ENCODE data around the gene KIF18B. TPM values are rescaled to one million over a fixed set of nuclear protein-coding genes. Genes with fewer than 3 reads are reported as not detected.

The KIF18B gene
- total RNA-seq, 1 experiment from 2014 or later: 54.3 TPM

DNA sequence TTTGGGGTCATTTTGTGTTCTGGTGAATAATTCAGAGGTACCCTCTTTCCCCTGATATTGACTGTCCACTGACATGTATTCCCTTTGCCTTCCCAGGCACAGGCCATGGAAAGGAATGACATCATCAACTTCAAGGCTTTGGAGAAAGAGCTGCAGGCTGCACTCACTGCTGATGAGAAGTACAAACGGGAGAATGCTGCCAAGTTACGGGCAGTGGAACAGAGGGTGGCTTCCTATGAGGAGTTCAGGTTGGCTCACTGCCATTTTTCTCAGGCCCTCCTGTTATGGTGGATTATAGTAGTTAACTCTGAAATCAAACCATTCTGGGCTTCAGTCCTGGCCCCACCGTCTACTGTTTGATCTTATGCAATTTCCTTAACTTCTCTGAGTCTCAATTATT, 46.7 kb downstream of the KIF18B start:
- Histone ChIP-seq H3K4me1 (ENCODE audit: insufficient read depth, low read length, poor library complexity, severe bottlenecking) (peaks cover 18% of the 10 kb centered on the region), H3K27me3 (replicated peaks; ENCODE audit: insufficient read depth, low read depth, low read length, poor library complexity) (no peaks in the 10 kb centered on the region), H3K36me3 (ENCODE audit: insufficient read depth, low read length, poor library complexity, severe bottlenecking) (no peaks in the 10 kb centered on the region), H3K4me3 (ENCODE audit: low read depth, low read length, poor library complexity, severe bottlenecking) (peak overlapping the region; percentile 78), H3K27ac (ENCODE audit: low read depth, low read length, poor library complexity, severe bottlenecking) (no peak overlapping the region), H3K9me3 (ENCODE audit: low read depth, low read length, poor library complexity, severe bottlenecking) (no peaks in the 10 kb centered on the region)
- DNase-seq (ENCODE audit: low spot score): peak; percentile 76
- TF ChIP-seq, protein P1, sequence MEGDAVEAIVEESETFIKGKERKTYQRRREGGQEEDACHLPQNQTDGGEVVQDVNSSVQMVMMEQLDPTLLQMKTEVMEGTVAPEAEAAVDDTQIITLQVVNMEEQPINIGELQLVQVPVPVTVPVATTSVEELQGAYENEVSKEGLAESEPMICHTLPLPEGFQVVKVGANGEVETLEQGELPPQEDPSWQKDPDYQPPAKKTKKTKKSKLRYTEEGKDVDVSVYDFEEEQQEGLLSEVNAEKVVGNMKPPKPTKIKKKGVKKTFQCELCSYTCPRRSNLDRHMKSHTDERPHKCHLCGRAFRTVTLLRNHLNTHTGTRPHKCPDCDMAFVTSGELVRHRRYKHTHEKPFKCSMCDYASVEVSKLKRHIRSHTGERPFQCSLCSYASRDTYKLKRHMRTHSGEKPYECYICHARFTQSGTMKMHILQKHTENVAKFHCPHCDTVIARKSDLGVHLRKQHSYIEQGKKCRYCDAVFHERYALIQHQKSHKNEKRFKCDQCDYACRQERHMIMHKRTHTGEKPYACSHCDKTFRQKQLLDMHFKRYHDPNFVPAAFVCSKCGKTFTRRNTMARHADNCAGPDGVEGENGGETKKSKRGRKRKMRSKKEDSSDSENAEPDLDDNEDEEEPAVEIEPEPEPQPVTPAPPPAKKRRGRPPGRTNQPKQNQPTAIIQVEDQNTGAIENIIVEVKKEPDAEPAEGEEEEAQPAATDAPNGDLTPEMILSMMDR (conservative IDR thresholded peaks at IDR 0.05; ENCODE audit: low read depth, low read length): no peak
- no peak for TF ChIP-seq EZH2 (IDR thresholded peaks at IDR 0.05; ENCODE audit: borderline replicate concordance, low read depth, low read length, poor library complexity, severe bottlenecking)
- BruUV-seq (replicated peaks): no TSS peak
- POLR2A ChIA-PET (ENCODE audit: low non-redundant PET): no interaction called here
- CTCF ChIA-PET: no interaction called here
- intact Hi-C loops (cut with micrococcal nuclease; ENCODE audit: unreplicated experiment): no loop called here

DNA sequence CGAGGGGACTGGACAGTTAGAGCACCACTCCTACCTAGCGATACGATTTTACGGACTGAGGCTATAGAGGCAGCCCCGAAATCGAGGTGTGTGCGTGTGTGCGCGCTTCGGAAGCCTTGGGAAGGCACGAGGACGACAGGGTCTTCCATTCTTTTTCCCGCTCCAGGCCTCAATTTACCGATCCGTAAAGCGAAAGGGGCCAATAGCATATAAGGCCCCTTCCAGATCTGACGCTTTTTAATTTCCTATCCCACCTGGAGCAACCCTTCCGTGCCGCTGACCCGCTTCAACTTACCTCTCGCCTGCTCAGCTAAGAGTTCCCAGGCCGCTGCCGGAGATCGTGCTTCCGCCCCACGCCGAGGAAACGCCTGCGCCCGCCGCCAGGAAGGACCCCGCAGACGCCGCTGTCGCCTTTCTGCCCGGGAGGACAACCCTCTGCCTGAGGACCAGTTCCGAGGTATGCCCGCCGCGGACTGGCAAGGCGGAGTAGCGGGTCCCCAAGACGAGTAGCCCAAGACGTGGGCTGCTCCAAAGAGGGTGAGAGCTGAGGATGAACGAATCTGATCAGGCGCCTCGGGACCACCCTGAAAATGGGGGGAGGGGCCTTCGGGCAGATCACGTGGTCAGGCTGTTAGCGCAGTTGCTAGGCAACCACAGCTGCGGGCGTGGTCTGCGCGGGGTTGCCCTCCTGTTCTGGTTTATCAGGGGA, 48.3 kb downstream of the KIF18B start, which contains the start of gene EFTUD2:
Gene EFTUD2 (minus strand): TSS at position 372 of the 709 bp plus-strand sequence. CDS start 4,924 bp downstream, outside the sequence.
- no peak for TF ChIP-seq EZH2 (IDR thresholded peaks at IDR 0.05; ENCODE audit: borderline replicate concordance, low read depth, low read length, poor library complexity, severe bottlenecking)
- TF ChIP-seq, protein P1 (conservative IDR thresholded peaks at IDR 0.05; ENCODE audit: low read depth, low read length): no peak
- no TSS peak for BruUV-seq (replicated peaks)
- CTCF ChIA-PET: interaction anchor here (0.7 to 1.0 kb wide), 3 partner anchors 14 to 124 kb away, joined by 3 to 17 read pairs (median 4); no protein-coding TSS in a partner anchor

DNA sequence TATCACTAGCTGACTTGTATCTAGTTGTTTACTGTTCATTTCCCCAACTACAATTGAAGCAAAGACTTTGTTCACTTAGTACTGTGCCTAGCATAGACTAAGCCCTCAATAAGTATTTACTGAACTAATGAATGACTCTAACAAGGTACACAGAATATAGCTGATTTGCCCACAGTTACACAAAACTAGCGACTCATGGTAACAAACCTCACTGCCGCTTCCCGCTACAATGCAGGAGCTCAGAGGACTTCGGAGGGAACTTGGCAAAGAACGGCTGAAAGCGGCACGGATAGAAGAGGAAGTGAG, 48.9 kb downstream of the KIF18B start:
- Histone ChIP-seq H3K36me3 (ENCODE audit: insufficient read depth, low read length, poor library complexity, severe bottlenecking) (peaks cover 5% of the 10 kb centered on the region), H3K27me3 (replicated peaks; ENCODE audit: insufficient read depth, low read depth, low read length, poor library complexity) (no peaks in the 10 kb centered on the region), H3K4me3 (ENCODE audit: low read depth, low read length, poor library complexity, severe bottlenecking) (peak overlapping the region; percentile 78), H3K27ac (ENCODE audit: low read depth, low read length, poor library complexity, severe bottlenecking) (peak overlapping the region; percentile 99), H3K9me3 (ENCODE audit: low read depth, low read length, poor library complexity, severe bottlenecking) (no peaks in the 10 kb centered on the region), H3K4me1 (ENCODE audit: insufficient read depth, low read length, poor library complexity, severe bottlenecking) (peaks cover 18% of the 10 kb centered on the region)
- TF ChIP-seq, protein P1 (conservative IDR thresholded peaks at IDR 0.05; ENCODE audit: low read depth, low read length): no peak
- TF ChIP-seq EZH2 (IDR thresholded peaks at IDR 0.05; ENCODE audit: borderline replicate concordance, low read depth, low read length, poor library complexity, severe bottlenecking): no peak
- intact Hi-C loops (cut with micrococcal nuclease; ENCODE audit: unreplicated experiment): no loop called here
- TSS peak; percentile 82 for BruUV-seq (replicated peaks)
- ChIA-PET CTCF (interaction anchor here (0.7 to 0.9 kb wide), 2 partner anchors 15 to 20 kb away, joined by 3 to 4 read pairs; no protein-coding TSS in a partner anchor), POLR2A (ENCODE audit: low non-redundant PET) (interaction anchor here (0.6 kb wide), 1 partner anchor 1768 kb away, joined by 4 read pairs; no protein-coding TSS in a partner anchor)
- DNase-seq (ENCODE audit: low spot score): peak; percentile 34

More for the DNA sequence above, 48.3 kb downstream of the KIF18B start, which contains the start of gene EFTUD2:
- intact Hi-C loops (cut with micrococcal nuclease; ENCODE audit: unreplicated experiment): no loop called here
- POLR2A ChIA-PET (ENCODE audit: low non-redundant PET): interaction anchor here (0.6 kb wide), 2 partner anchors 135 to 1768 kb away, joined by 4 to 13 read pairs; no protein-coding TSS in a partner anchor
- Histone ChIP-seq H3K36me3 (ENCODE audit: insufficient read depth, low read length, poor library complexity, severe bottlenecking) (peaks cover 3% of the 10 kb centered on the region), H3K27me3 (replicated peaks; ENCODE audit: insufficient read depth, low read depth, low read length, poor library complexity) (no peaks in the 10 kb centered on the region), H3K9me3 (ENCODE audit: low read depth, low read length, poor library complexity, severe bottlenecking) (no peaks in the 10 kb centered on the region), H3K27ac (ENCODE audit: low read depth, low read length, poor library complexity, severe bottlenecking) (peak within 1 kb of the TSS; percentile 99), H3K4me3 (ENCODE audit: low read depth, low read length, poor library complexity, severe bottlenecking) (peak within 1 kb of the TSS; percentile 78), H3K4me1 (ENCODE audit: insufficient read depth, low read length, poor library complexity, severe bottlenecking) (peaks cover 18% of the 10 kb centered on the region)
- DNase-seq (ENCODE audit: low spot score): peak; percentile 81

Data from A673 (cell line).